AG10803 (cell line): ENCODE measurements around the gene DACH1.

Source experiments
- DNase-seq: peaks from one replicate; pipeline ENCODE4 v3.0.0; 2010; ENCODE audit warnings: low read depth
- H3K4me3 ChIP-seq: 2 replicates; pipeline ENCODE4 v1.5.1; 2011; ENCODE audit warnings: mild to moderate bottlenecking, low read length, control low read depth
- TF ChIP-seq, protein P1 (sequence below): conservative IDR thresholded peaks from 2 replicates; pipeline ENCODE4 v1.5.1; 2011; ENCODE audit warnings: mild to moderate bottlenecking, low read length, control low read depth, inconsistent platforms

DACH1 gene

DNA sequence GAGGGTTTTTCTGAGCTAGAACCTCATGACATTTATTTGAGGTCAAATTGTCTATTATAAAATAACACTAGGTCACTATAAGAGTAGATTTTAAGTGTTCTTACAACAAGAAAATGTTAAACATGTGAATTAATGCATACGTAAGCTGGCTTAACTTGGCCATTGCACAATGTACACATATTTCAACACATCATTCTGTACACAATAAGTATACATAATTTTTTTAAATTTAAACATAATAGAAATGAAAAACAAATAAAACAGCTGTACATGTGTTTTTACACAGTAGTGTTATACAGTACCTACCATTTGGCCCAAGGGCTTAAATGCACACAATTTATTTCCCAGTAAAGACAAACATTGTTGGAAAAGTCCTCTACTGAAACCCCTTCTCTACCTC is 269.9 kb downstream of the DACH1 start:
- DNase-seq, result no peak
- TF ChIP-seq, protein P1, sequence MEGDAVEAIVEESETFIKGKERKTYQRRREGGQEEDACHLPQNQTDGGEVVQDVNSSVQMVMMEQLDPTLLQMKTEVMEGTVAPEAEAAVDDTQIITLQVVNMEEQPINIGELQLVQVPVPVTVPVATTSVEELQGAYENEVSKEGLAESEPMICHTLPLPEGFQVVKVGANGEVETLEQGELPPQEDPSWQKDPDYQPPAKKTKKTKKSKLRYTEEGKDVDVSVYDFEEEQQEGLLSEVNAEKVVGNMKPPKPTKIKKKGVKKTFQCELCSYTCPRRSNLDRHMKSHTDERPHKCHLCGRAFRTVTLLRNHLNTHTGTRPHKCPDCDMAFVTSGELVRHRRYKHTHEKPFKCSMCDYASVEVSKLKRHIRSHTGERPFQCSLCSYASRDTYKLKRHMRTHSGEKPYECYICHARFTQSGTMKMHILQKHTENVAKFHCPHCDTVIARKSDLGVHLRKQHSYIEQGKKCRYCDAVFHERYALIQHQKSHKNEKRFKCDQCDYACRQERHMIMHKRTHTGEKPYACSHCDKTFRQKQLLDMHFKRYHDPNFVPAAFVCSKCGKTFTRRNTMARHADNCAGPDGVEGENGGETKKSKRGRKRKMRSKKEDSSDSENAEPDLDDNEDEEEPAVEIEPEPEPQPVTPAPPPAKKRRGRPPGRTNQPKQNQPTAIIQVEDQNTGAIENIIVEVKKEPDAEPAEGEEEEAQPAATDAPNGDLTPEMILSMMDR, result no peak
- no peak overlapping the region for H3K4me3 ChIP-seq

DNA sequence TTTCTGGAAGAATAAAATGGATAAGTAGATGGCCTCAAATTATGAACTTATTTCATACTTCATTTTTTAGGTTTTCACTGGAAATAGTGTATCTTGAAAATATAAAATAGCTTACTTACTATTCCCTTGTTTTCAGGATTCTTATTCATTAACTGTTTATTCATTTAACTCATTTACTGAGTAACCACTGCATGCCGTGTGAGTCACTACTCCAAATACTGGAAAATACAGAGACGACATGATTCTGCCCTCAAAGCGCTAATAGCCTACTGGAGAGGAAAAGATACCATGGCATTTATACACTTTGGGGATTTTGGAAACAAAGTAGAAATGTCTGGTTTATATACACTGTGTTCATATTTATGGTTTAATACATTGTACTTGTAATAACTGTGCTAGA is 270.9 kb downstream of the DACH1 start:
- no peak overlapping the region for H3K4me3 ChIP-seq
- no peak for DNase-seq
- TF ChIP-seq, protein P1, result no peak

DNA sequence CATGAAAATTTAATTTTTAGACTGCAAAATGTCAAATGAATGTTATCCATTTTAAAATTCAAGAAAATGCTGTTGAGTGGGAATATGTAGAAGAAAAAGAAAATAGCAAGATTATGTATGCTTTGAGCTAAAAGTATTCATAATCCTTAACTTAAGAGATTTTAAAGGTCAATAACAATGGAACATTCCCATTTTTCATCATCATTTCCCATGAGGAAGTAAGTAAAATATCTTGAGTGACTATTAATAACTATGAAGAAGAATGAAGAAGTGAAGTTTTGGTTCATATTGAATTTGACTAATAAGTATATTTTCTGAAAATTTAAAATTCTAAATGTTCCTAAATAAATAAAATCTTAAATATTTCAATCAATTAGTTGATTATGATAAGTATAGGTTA is 273.4 kb downstream of the DACH1 start:
- no peak overlapping the region for H3K4me3 ChIP-seq
- DNase-seq, result no peak
- TF ChIP-seq, protein P1, result no peak

DNA sequence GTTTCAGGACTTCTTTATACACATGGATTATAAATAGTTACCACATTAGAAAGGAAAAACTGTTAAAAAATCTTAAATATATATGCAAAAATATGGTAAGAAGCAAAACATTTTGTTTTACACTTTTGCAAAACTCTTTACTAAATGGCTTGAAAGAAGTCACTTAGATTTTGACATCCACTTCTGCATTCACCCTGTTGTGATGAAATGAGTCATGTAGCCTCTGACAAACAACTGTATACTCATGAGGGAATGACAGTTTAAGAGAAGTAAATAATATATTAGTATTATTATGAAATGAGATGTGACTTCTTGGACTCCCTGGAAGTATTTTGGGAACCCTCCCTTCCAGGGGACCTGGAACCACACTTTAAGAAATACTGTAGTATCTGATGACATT is 275.6 kb downstream of the DACH1 start:
- DNase-seq, result no peak

DNA sequence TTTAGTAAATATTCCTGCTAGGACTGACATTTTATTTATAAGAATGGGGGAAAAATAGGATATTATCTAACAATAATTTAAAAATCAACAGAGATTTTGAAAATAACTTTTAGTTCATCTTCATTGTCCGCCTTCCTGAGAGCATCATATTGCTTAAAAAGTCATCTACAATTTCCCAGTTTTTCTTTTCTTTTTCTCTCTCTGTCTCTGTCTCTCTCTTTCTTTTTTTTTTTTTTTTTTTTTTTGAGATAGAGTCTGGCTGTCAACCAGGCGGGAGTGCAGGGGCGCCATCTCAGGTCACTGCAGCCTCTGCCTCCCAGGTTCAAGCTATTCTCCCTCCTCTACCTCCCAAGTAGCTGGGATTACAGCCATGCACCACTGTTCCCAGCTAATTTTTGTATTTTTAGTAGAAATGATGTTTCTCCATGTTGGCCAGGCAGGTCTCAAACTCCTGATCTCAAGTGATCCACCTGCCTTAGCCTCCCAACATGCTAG is 276.3 kb downstream of the DACH1 start:
- DNase-seq, result no peak
- TF ChIP-seq, protein P1, result no peak
- H3K4me3 ChIP-seq, result no peak overlapping the region

More for the DNA sequence above, 275.6 kb downstream of the DACH1 start:
- TF ChIP-seq, protein P1, result no peak
- H3K4me3 ChIP-seq, result no peak overlapping the region

DNA sequence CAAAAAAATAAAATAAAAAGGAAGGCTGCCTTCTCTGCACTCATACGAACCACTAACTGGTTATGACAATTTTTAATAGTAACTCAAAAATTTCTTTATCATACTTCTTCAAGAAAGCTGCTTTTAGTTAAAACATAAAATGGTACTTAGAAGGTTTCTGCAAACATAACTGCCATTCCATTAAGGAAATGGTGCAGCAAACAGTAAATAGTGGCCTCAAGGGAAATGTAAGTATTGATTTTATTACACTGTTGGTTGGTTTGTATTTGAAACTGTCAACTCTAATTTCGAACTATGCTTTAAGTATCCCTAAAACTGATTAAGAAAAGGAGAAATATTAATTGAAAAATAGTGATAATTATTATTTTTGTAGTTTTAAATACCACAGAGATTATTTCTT is 278.0 kb downstream of the DACH1 start:
- no peak for DNase-seq
- TF ChIP-seq, protein P1, result no peak
- no peak overlapping the region for H3K4me3 ChIP-seq

DNA sequence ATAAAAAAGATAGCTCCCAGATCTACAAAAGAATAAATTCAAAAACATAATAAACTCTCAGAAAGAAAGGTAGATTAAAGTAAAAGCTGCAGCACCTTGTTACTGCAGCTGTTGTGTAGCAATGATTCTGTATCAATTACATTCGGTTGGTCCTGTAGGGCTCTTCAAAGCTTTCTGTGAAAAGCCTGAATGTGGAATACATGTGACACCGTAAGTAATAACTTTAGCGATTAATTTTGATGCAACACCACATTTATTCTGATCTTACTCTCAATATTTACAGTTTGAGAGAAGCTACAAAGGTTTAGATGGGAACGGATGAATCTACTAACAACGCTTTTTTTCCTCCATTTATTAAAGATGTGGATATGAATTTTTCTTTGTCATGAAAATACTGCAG is 279.2 kb downstream of the DACH1 start:
- no peak overlapping the region for H3K4me3 ChIP-seq
- no peak for DNase-seq
- TF ChIP-seq, protein P1, result no peak
